SK-N-SH (cell line): ENCODE measurements around the gene SFMBT2. TPM values are rescaled to one million over a fixed set of nuclear protein-coding genes. Genes with fewer than 3 reads are reported as not detected.

Source experiments
- CTCF ChIA-PET: fragments of 300-600, 350-600 bp; formaldehyde crosslinking; extraction: SDS; loops from one replicate; lab custom pipeline; 2021; lab: Yijun Ruan, JAX
- POLR2A ChIA-PET: fragments of 350-600 bp; sonication (Branson Sonifier 250); formaldehyde crosslinking; extraction: SDS; loops from one replicate; lab custom pipeline; 2020; ENCODE audit warnings: antibody characterized with exemption, inconsistent platforms; lab: Yijun Ruan, JAX
- DNase-seq: peaks from one replicate; pipeline ENCODE4 v3.0.0; 2012
- H2AFZ ChIP-seq: fragments of 200-600 bp; sonication (generic); 2 replicates; pipeline ENCODE4 v1.8.1; 2016; ENCODE audit warnings: antibody characterized with exemption, mild to moderate bottlenecking, low read depth
- H3F3A ChIP-seq: fragments of 200-600 bp; sonication (generic); replicated peaks from 2 replicates; pipeline ENCODE3; 2016; ENCODE audit warnings: antibody characterized with exemption, mild to moderate bottlenecking; ENCODE audit not compliant: insufficient read depth
- H3K27ac ChIP-seq, 2 experiments: fragments of 200-500 bp in 1 of 2; fragments of 200-600 bp in 1 of 2; sonication (Bioruptor generic) in 1 of 2; sonication (generic), shearing (Covaris generic) in 1 of 2; 2 replicates each; pipeline versions ENCODE4 v1.5.1 to v1.6.1; 2014 to 2016; ENCODE audit warnings: low read depth in 2 of 2, inconsistent platforms in 1 of 2, low read length in 1 of 2, mild to moderate bottlenecking in 1 of 2, mixed read lengths in 1 of 2
- H3K27me3 ChIP-seq: fragments of 200-600 bp; sonication (generic), shearing (Covaris generic); 2 replicates; pipeline ENCODE4 v1.6.1; 2016; ENCODE audit warnings: mixed run types; ENCODE audit not compliant: insufficient read depth
- H3K36me3 ChIP-seq, 2 experiments: fragments of 200-500 bp in 1 of 2; fragments of 200-600 bp in 1 of 2; sonication (Bioruptor generic) in 1 of 2; sonication (generic) in 1 of 2; replicated peaks in 1 of 2; 2 replicates each; pipeline versions ENCODE3 to v1.5.1; 2014 to 2016; ENCODE audit warnings: low read length in 1 of 2, mild to moderate bottlenecking in 1 of 2; ENCODE audit not compliant: insufficient read depth in 2 of 2, control insufficient read depth in 1 of 2
- H3K4me1 ChIP-seq, 2 experiments: fragments of 200-500 bp in 1 of 2; fragments of 200-600 bp in 1 of 2; sonication (Bioruptor generic) in 1 of 2; sonication (generic), shearing (Covaris generic) in 1 of 2; 2 replicates each; pipeline versions ENCODE4 v1.5.1 to v1.6.1; 2014 to 2016; ENCODE audit warnings: low read depth in 1 of 2, low read length in 1 of 2, mixed run types in 1 of 2; ENCODE audit not compliant: insufficient read depth in 2 of 2, control insufficient read depth in 1 of 2
- H3K4me2 ChIP-seq: fragments of 200-600 bp; sonication (generic), shearing (Covaris generic); 2 replicates; pipeline ENCODE4 v1.6.1; 2017; ENCODE audit warnings: mixed run types
- H3K4me3 ChIP-seq, 2 experiments: fragments of 200-500 bp in 1 of 2; fragments of 200-600 bp in 1 of 2; sonication (Bioruptor generic) in 1 of 2; sonication (generic), shearing (Covaris generic) in 1 of 2; 2 replicates each; pipeline versions ENCODE4 v1.5.1 to v1.8.1; 2014 to 2016; ENCODE audit warnings: low read depth in 2 of 2, inconsistent platforms in 1 of 2, low read length in 1 of 2, mild to moderate bottlenecking in 1 of 2, mixed read lengths in 1 of 2, moderate library complexity in 1 of 2
- H3K79me2 ChIP-seq: fragments of 200-600 bp; sonication (generic); 2 replicates; pipeline ENCODE4 v1.8.1; 2017; ENCODE audit warnings: mild to moderate bottlenecking; ENCODE audit not compliant: insufficient read depth
- H3K9ac ChIP-seq: fragments of 200-600 bp; sonication (generic); 2 replicates; pipeline ENCODE4 v1.6.1; 2017; ENCODE audit warnings: mixed run types
- H3K9me2 ChIP-seq: fragments of 200-600 bp; sonication (generic); 2 replicates; pipeline ENCODE4 v1.6.1; 2017; ENCODE audit warnings: mixed run types
- H3K9me3 ChIP-seq: fragments of 200-600 bp; sonication (generic); 2 replicates; pipeline ENCODE4 v1.6.1; 2017; ENCODE audit warnings: mixed run types, mild to moderate bottlenecking, moderate library complexity
- H4K20me1 ChIP-seq: fragments of 200-600 bp; sonication (generic); 2 replicates; pipeline ENCODE4 v1.6.1; 2017; ENCODE audit warnings: mild to moderate bottlenecking, mixed run types; ENCODE audit not compliant: insufficient read depth
- ELF1 ChIP-seq: IDR thresholded peaks from 2 replicates; pipeline ENCODE4 v1.4.0; 2012
- EP300 ChIP-seq, 2 experiments: IDR thresholded peaks; 2 replicates each; pipeline versions ENCODE4 v1.4.0 to v1.6.1; 2012; ENCODE audit warnings: borderline replicate concordance in 1 of 2, low read depth in 1 of 2, low read length in 1 of 2
- RAD21 ChIP-seq: IDR thresholded peaks from 2 replicates; pipeline ENCODE4 v1.6.1; 2012; ENCODE audit warnings: mild to moderate bottlenecking, low read length
- SMC3 ChIP-seq: IDR thresholded peaks from 2 replicates; pipeline ENCODE4 v1.6.1; 2012; ENCODE audit warnings: low read depth, low read length, improper control_type of control experiment
- TEAD4 ChIP-seq: IDR thresholded peaks from 2 replicates; pipeline ENCODE4 v1.4.0; 2012; ENCODE audit warnings: mild to moderate bottlenecking, borderline replicate concordance; ENCODE audit not compliant: insufficient read depth
- WGBS: methylation state at CpG from one replicate; pipeline ENCODE4 v1.1.6; 2017; ENCODE audit warnings: low lambda C conversion rate; 5-methylcytosine and 5-hydroxymethylcytosine counted together
- polyA plus RNA-seq, 3 experiments: library from polyadenylated mRNA; depleted of rRNA; stranded (reverse); fragments of >200 nt; gene quantifications; 2 replicates each; pipeline ENCODE4 v1.2.3, GENCODE V29; 2012
- TF ChIP-seq, protein P1 (sequence below): IDR thresholded peaks from 2 replicates; pipeline ENCODE4 v1.4.0; 2012; ENCODE audit warnings: low read depth, borderline replicate concordance
- TF ChIP-seq, protein P2 (sequence below): IDR thresholded peaks from 2 replicates; pipeline ENCODE4; 2012
- TF ChIP-seq, protein P3 (sequence below): fragments of 150-350 bp; IDR thresholded peaks from 2 replicates; pipeline ENCODE4 v1.6.1; 2017; ENCODE audit warnings: antibody characterized with exemption, low read length, low read depth, borderline replicate concordance

The SFMBT2 gene
- polyA plus RNA-seq, 1 of the 3 experiments (the other 2 are of a cell fraction) = 0.20 TPM

DNA sequence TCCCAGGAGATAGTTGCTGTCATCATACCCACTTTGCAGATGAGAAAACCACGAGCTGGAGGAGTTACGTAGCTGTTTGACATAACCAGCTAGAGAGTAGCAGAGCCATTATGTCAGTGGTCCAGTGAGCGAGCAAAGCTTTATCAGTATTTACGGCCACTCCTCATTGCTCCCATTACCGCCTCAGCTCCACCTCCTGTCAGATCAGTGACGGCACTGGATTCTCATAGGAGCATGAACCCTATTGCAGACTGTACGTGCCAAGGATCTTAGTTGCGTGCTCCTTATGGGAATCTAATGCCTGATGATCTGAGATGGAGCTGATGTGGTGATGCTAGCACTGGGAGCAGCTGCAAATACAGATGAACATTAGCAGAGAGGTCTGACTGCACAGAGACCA is 9.2 kb upstream of the SFMBT2 start:
- POLR2A ChIA-PET = no interaction called here
- H3K9me3 ChIP-seq = no peaks in the 10 kb centered on the region
- WGBS = 53% methylated on average over 8 of the region's 8 CpGs
- H3K4me2 ChIP-seq = no peak overlapping the region
- no peaks in the 10 kb centered on the region; the same call in 1 of the 2 replicates for H3K27me3 ChIP-seq
- no peak overlapping the region for H2AFZ ChIP-seq
- H3K36me3 ChIP-seq = no peaks in the 10 kb centered on the region
- no peak overlapping the region for H3K27ac ChIP-seq
- no peaks in the 10 kb centered on the region for H3K4me1 ChIP-seq
- H3K79me2 ChIP-seq = no peaks in the 10 kb centered on the region
- H3K9me2 ChIP-seq = no peaks in the 10 kb centered on the region
- CTCF ChIA-PET = interaction anchor here (0.8 to 5.8 kb wide), 8 partner anchors 11 to 752 kb away, joined by 3 to 37 read pairs (median 3); no protein-coding TSS in a partner anchor
- no peak for TF ChIP-seq ELF1
- TF ChIP-seq, protein P1, sequence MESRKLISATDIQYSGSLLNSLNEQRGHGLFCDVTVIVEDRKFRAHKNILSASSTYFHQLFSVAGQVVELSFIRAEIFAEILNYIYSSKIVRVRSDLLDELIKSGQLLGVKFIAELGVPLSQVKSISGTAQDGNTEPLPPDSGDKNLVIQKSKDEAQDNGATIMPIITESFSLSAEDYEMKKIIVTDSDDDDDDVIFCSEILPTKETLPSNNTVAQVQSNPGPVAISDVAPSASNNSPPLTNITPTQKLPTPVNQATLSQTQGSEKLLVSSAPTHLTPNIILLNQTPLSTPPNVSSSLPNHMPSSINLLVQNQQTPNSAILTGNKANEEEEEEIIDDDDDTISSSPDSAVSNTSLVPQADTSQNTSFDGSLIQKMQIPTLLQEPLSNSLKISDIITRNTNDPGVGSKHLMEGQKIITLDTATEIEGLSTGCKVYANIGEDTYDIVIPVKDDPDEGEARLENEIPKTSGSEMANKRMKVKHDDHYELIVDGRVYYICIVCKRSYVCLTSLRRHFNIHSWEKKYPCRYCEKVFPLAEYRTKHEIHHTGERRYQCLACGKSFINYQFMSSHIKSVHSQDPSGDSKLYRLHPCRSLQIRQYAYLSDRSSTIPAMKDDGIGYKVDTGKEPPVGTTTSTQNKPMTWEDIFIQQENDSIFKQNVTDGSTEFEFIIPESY = no peak
- H3K4me3 ChIP-seq = no peak overlapping the region
- H3F3A ChIP-seq = no peaks in the 10 kb centered on the region
- no peaks in the 10 kb centered on the region for H4K20me1 ChIP-seq
- H3K9ac ChIP-seq = no peak overlapping the region
- no peak for DNase-seq

DNA sequence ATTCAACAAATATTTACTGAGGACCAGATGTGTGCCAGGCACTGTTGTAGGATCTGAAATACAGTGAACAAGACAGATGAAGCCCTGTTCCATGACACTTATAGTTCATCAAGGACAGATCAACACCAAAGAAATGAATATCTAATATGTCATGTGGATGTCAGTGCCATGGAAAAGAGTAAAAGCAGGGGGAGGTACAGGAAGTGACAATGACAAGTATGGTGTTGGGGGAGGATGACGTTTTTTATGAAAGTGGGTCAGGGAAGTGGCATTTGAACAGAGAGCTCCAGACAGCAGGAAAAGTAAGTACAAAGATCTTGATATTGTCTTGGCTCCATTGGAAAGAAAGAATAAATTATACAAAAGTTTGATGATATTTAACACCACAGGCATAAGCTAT is 7.0 kb upstream of the SFMBT2 start:
- ChIA-PET POLR2A (no interaction called here), CTCF (interaction anchor here (0.6 to 5.8 kb wide), 23 partner anchors 8 to 1616 kb away, joined by 3 to 37 read pairs (median 4); no protein-coding TSS in a partner anchor)
- TF ChIP-seq EP300 (IDR thresholded peaks at IDR 0.05; ENCODE audit: borderline replicate concordance in 1 of 2, low read depth in 1 of 2, low read length in 1 of 2) (no peak), RAD21 (no peak), SMC3 (no peak), TEAD4 (no peak)
- TF ChIP-seq, protein P2, sequence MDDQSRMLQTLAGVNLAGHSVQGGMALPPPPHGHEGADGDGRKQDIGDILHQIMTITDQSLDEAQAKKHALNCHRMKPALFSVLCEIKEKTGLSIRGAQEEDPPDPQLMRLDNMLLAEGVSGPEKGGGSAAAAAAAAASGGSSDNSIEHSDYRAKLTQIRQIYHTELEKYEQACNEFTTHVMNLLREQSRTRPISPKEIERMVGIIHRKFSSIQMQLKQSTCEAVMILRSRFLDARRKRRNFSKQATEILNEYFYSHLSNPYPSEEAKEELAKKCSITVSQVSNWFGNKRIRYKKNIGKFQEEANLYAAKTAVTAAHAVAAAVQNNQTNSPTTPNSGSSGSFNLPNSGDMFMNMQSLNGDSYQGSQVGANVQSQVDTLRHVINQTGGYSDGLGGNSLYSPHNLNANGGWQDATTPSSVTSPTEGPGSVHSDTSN = no peak
- TF ChIP-seq, protein P3, sequence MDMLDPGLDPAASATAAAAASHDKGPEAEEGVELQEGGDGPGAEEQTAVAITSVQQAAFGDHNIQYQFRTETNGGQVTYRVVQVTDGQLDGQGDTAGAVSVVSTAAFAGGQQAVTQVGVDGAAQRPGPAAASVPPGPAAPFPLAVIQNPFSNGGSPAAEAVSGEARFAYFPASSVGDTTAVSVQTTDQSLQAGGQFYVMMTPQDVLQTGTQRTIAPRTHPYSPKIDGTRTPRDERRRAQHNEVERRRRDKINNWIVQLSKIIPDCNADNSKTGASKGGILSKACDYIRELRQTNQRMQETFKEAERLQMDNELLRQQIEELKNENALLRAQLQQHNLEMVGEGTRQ = no peak
- no peaks in the 10 kb centered on the region for H3K79me2 ChIP-seq
- no peaks in the 10 kb centered on the region for H3K4me1 ChIP-seq
- H3F3A ChIP-seq = no peaks in the 10 kb centered on the region
- no peak overlapping the region for H3K4me3 ChIP-seq
- no peak overlapping the region for H3K9ac ChIP-seq
- H3K9me3 ChIP-seq = no peaks in the 10 kb centered on the region
- no peak for DNase-seq
- H3K36me3 ChIP-seq = no peaks in the 10 kb centered on the region
- no peaks in the 10 kb centered on the region for H4K20me1 ChIP-seq
- no peak overlapping the region for H3K27ac ChIP-seq
- no peak overlapping the region for H3K4me2 ChIP-seq
- no peak overlapping the region for H2AFZ ChIP-seq
- no peaks in the 10 kb centered on the region for H3K9me2 ChIP-seq
- H3K27me3 ChIP-seq = peaks cover 1% of the 10 kb centered on the region
- WGBS = 36% methylated on average over 1 of the region's 1 CpG
